Astrocyte (in vitro differentiated cells and primary cell): ENCODE measurements around the gene LILRB5. TPM values are rescaled to one million over a fixed set of nuclear protein-coding genes. Genes with fewer than 3 reads are reported as not detected.

Experiments
- DNase-seq: peaks from one replicate; pipeline ENCODE4 v3.0.0-alpha.2; 2010; ENCODE audit warnings: low read depth
- FAIRE-seq: peaks from 2 replicates; lab custom pipeline; 2011; peaks lifted over from hg19 to GRCh38; lab: Jason Lieb, UNC
- H2AFZ ChIP-seq: 2 replicates; pipeline ENCODE4 v1.6.0; 2012; ENCODE audit warnings: low read depth, low read length, inconsistent platforms
- H3K27ac ChIP-seq: 2 replicates; pipeline ENCODE4 v1.5.1; 2011; ENCODE audit warnings: low read depth, low read length, inconsistent platforms
- H3K27me3 ChIP-seq: 2 replicates; pipeline ENCODE4 v1.6.0; 2011; ENCODE audit warnings: low read length, inconsistent platforms; ENCODE audit not compliant: insufficient read depth
- H3K36me3 ChIP-seq: 2 replicates; pipeline ENCODE4 v1.5.1; 2011; ENCODE audit warnings: low read length, inconsistent platforms; ENCODE audit not compliant: insufficient read depth
- H3K4me1 ChIP-seq: 2 replicates; pipeline ENCODE4 v1.5.1; 2011; ENCODE audit warnings: low read length, inconsistent platforms; ENCODE audit not compliant: insufficient read depth
- H3K4me2 ChIP-seq: 2 replicates; pipeline ENCODE4 v1.6.0; 2012; ENCODE audit warnings: low read length, inconsistent platforms
- H3K4me3 ChIP-seq: 2 replicates; pipeline ENCODE4 v1.5.1; 2011; ENCODE audit warnings: low read depth, mild to moderate bottlenecking, low read length, inconsistent platforms; ENCODE audit not compliant: insufficient read depth
- H3K79me2 ChIP-seq: 2 replicates; pipeline ENCODE4 v1.6.0; 2012; ENCODE audit warnings: mild to moderate bottlenecking, low read length, inconsistent platforms; ENCODE audit not compliant: insufficient read depth
- H3K9ac ChIP-seq: 2 replicates; pipeline ENCODE4 v1.6.0; 2012; ENCODE audit warnings: mild to moderate bottlenecking, low read length, inconsistent platforms
- H3K9me3 ChIP-seq: 2 replicates; pipeline ENCODE4 v1.5.1; 2012; ENCODE audit warnings: low read depth, mild to moderate bottlenecking, low read length, inconsistent platforms; ENCODE audit not compliant: insufficient read depth
- H4K20me1 ChIP-seq: 2 replicates; pipeline ENCODE4 v1.6.0; 2012; ENCODE audit warnings: low read length, inconsistent platforms; ENCODE audit not compliant: insufficient read depth
- H3K27ac Mint-ChIP-seq: one replicate; pipeline ENCODE4 v1.8.0; 2021; ENCODE audit warnings: mild to moderate bottlenecking, mixed read lengths; ENCODE audit not compliant: unreplicated experiment
- H3K27me3 Mint-ChIP-seq: one replicate; pipeline ENCODE4 v1.8.0; 2021; ENCODE audit warnings: low read depth, mixed read lengths; ENCODE audit not compliant: unreplicated experiment
- H3K36me3 Mint-ChIP-seq: one replicate; pipeline ENCODE4 v1.8.0; 2021; ENCODE audit warnings: low read depth, mixed read lengths; ENCODE audit not compliant: unreplicated experiment
- H3K4me1 Mint-ChIP-seq: one replicate; pipeline ENCODE4 v1.8.0; 2021; ENCODE audit warnings: low read depth, mixed read lengths; ENCODE audit not compliant: unreplicated experiment
- H3K4me3 Mint-ChIP-seq: one replicate; pipeline ENCODE4 v1.8.0; 2021; ENCODE audit warnings: mild to moderate bottlenecking, moderate library complexity, mixed read lengths; ENCODE audit not compliant: unreplicated experiment
- H3K9me3 Mint-ChIP-seq: one replicate; pipeline ENCODE4 v1.8.0; 2021; ENCODE audit warnings: mild to moderate bottlenecking, mixed read lengths; ENCODE audit not compliant: unreplicated experiment
- CTCF ChIP-seq: IDR thresholded peaks from 2 replicates; pipeline ENCODE4 v1.5.1; 2011; ENCODE audit warnings: low read depth, mild to moderate bottlenecking, inconsistent platforms, low read length, moderate library complexity; ENCODE audit not compliant: insufficient read depth
- EZH2 ChIP-seq: IDR thresholded peaks from 2 replicates; pipeline ENCODE4 v1.6.1; 2012; ENCODE audit warnings: mild to moderate bottlenecking, low read length, inconsistent platforms; ENCODE audit not compliant: insufficient read depth
- total RNA-seq: library from RNA; stranded (reverse); gene quantifications from 2 replicates; pipeline ENCODE4 v1.2.1, GENCODE V29; 2021

The LILRB5 gene
- total RNA-seq, 1 donor from 2014 or later, result not detected

- H3K4me2 ChIP-seq, result no peak overlapping the region
- no peaks in the 10 kb centered on the region for H3K79me2 ChIP-seq
- H2AFZ ChIP-seq, result no peak overlapping the region
- H3K4me1 ChIP-seq, result no peaks in the 10 kb centered on the region
- Mint-ChIP-seq H3K27ac (no peak overlapping the region), H3K4me1 (no peaks in the 10 kb centered on the region), H3K27me3 (peaks cover 22% of the 10 kb centered on the region), H3K9me3 (no peaks in the 10 kb centered on the region), H3K36me3 (no peaks in the 10 kb centered on the region), H3K4me3 (no peak overlapping the region)
- no peaks in the 10 kb centered on the region for H3K27me3 ChIP-seq
- H3K4me3 ChIP-seq, result no peak overlapping the region
- no peak overlapping the region for H3K27ac ChIP-seq
- no peak for TF ChIP-seq EZH2
- TF ChIP-seq CTCF, result no peak
- no peaks in the 10 kb centered on the region for H3K9me3 ChIP-seq
- no peak for DNase-seq
- H4K20me1 ChIP-seq, result no peaks in the 10 kb centered on the region
- H3K9ac ChIP-seq, result no peak overlapping the region
- no peaks in the 10 kb centered on the region for H3K36me3 ChIP-seq
- no peak for FAIRE-seq
Measured at GRCh38 chr19:54262470-54262869, 5.4 kb upstream of the LILRB5 start.

- H3K4me3 ChIP-seq, result no peak overlapping the region
- H3K4me2 ChIP-seq, result no peak overlapping the region
- H3K4me1 ChIP-seq, result no peaks in the 10 kb centered on the region
- no peak overlapping the region for H2AFZ ChIP-seq
- Mint-ChIP-seq H3K4me1 (no peaks in the 10 kb centered on the region), H3K9me3 (no peaks in the 10 kb centered on the region), H3K27me3 (peaks cover 25% of the 10 kb centered on the region), H3K36me3 (no peaks in the 10 kb centered on the region), H3K27ac (no peak overlapping the region), H3K4me3 (no peak overlapping the region)
- no peaks in the 10 kb centered on the region for H3K9me3 ChIP-seq
- no peak overlapping the region for H3K9ac ChIP-seq
- FAIRE-seq (no peak), DNase-seq (no peak)
- no peaks in the 10 kb centered on the region for H4K20me1 ChIP-seq
- H3K79me2 ChIP-seq, result no peaks in the 10 kb centered on the region
- no peaks in the 10 kb centered on the region for H3K36me3 ChIP-seq
- no peaks in the 10 kb centered on the region for H3K27me3 ChIP-seq
- H3K27ac ChIP-seq, result no peak overlapping the region
- no peak for TF ChIP-seq CTCF
- no peak for TF ChIP-seq EZH2
Measured at GRCh38 chr19:54262066-54262465, 5.0 kb upstream of the LILRB5 start.

- H2AFZ ChIP-seq, result no peak overlapping the region
- no peak overlapping the region for H3K4me3 ChIP-seq
- no peak for FAIRE-seq
- H3K27me3 ChIP-seq, result no peaks in the 10 kb centered on the region
- Mint-ChIP-seq H3K27me3 (peaks cover 33% of the 10 kb centered on the region), H3K27ac (no peak overlapping the region), H3K36me3 (peaks cover 3% of the 10 kb centered on the region), H3K9me3 (no peaks in the 10 kb centered on the region), H3K4me1 (no peaks in the 10 kb centered on the region), H3K4me3 (no peak overlapping the region)
- H3K9me3 ChIP-seq, result no peaks in the 10 kb centered on the region
- no peaks in the 10 kb centered on the region for H3K4me1 ChIP-seq
- no peaks in the 10 kb centered on the region for H3K36me3 ChIP-seq
- DNase-seq, result no peak
- H3K4me2 ChIP-seq, result no peak overlapping the region
- H3K9ac ChIP-seq, result no peak overlapping the region
- no peaks in the 10 kb centered on the region for H3K79me2 ChIP-seq
- no peaks in the 10 kb centered on the region for H4K20me1 ChIP-seq
- no peak for TF ChIP-seq EZH2
- H3K27ac ChIP-seq, result no peak overlapping the region
Measured at GRCh38 chr19:54256250-54257115, 590 bp downstream of the LILRB5 start.
